Activated CD8-positive, alpha-beta T cell treated with anti-CD3 and anti-CD28 coated beads for 36 hours (primary cell): ENCODE data around the gene CCDC142. TPM values are rescaled to one million over a fixed set of nuclear protein-coding genes. Genes with fewer than 3 reads are reported as not detected.
A peak's percentile ranks its signal among the peaks of the same experiment; 100 is the strongest.

Experiments used
- ATAC-seq: fragments of 200-7000 bp; cut with Tn5 transposase; one replicate; pipeline ENCODE4 v1.10.0; 2021; ENCODE audit warnings: mild to moderate bottlenecking, moderate library complexity
- CTCF ChIA-PET: fragments of 350-600 bp; sonication (Branson Sonifier 250); formaldehyde crosslinking; loops from one replicate; lab custom pipeline; 2021; ENCODE audit warnings: antibody characterized with exemption; lab: Charles Lee
- POLR2A ChIA-PET: fragments of 350-600 bp; sonication (Branson Sonifier 250); formaldehyde crosslinking; loops from one replicate; lab custom pipeline; 2021; ENCODE audit warnings: antibody characterized with exemption; lab: Charles Lee
- DNase-seq: peaks from one replicate; pipeline ENCODE4 v3.0.0-alpha.2; 2020
- H3K27ac Mint-ChIP-seq: one replicate; pipeline ENCODE4 v1.8.0; 2021; ENCODE audit warnings: mild to moderate bottlenecking, mixed read lengths
- H3K27me3 Mint-ChIP-seq: one replicate; pipeline ENCODE4 v1.8.0; 2021; ENCODE audit warnings: mixed read lengths
- H3K36me3 Mint-ChIP-seq: one replicate; pipeline ENCODE4 v1.8.0; 2021; ENCODE audit warnings: low read depth, mixed read lengths
- H3K4me1 Mint-ChIP-seq: one replicate; pipeline ENCODE4 v1.8.0; 2021; ENCODE audit warnings: low read depth, mixed read lengths
- H3K4me3 Mint-ChIP-seq: one replicate; pipeline ENCODE4 v1.8.0; 2021; ENCODE audit warnings: mild to moderate bottlenecking, moderate library complexity, mixed read lengths
- H3K9me3 Mint-ChIP-seq: one replicate; pipeline ENCODE4 v1.8.0; 2021; ENCODE audit warnings: mixed read lengths
- intact Hi-C: fragments of 100-400 bp; cut with micrococcal nuclease; formaldehyde crosslinking; loops from one replicate; pipeline ENCODE4 v1.10.0; 2022
- total RNA-seq, 2 experiments: library from RNA; stranded (reverse); gene quantifications; one replicate each; pipeline ENCODE4 v1.2.3, GENCODE V29; 2021
- TF ChIP-seq, protein P1 (sequence below): fragments of 200-600 bp; IDR thresholded peaks from one replicate; pipeline ENCODE4 v1.8.0; 2022; ENCODE audit warnings: antibody characterized with exemption, mild to moderate bottlenecking

Gene CCDC142
- total RNA-seq, 2 experiments from 2014 or later: 7.2 to 10.3 TPM

DNA sequence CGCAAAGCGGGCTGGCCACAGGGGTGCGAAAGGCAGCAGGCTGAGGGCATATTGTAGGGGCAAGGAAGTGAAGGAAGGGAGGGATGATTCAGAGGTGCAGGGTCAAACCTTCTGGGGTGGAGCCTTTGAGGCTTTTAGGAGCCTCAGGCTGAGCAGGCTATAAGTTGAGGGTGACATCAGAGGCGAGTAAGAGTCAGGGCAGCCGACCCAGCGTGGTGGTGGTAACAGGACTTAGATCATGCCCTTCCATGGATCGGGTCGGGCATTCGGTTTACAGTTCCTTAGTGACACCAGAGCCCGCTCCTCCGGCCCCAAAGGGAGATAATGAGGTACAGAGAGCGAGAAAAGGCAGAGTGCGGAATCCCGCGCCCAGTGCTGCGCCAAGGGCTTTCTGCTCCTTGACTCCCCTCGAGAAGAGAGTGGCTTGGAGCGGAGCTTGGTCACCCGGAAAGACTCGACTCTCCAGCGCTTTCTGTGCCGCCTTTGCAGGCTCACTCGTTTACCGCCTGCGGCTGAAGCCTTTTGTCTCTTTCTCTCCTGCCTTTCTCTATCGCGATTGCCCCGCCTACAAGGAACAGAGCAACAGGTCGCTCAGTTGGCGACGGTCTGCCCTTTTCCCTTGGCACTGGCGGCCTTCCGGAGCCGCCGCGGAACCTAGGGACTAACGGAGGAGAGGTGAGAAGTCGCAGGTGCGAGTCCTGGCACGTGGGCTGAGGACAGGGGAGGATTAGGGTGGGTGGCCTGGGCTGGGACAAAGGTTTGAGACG, 15.9 kb upstream of the CCDC142 start:
- Mint-ChIP-seq H3K27me3 (peaks cover 46% of the 10 kb centered on the region), H3K9me3 (no peaks in the 10 kb centered on the region), H3K4me1 (peaks cover 28% of the 10 kb centered on the region), H3K4me3 (peak overlapping the region; percentile 78), H3K36me3 (peaks cover 6% of the 10 kb centered on the region), H3K27ac (peak overlapping the region; percentile 63)
- intact Hi-C loops: no loop called here
- DNase-seq (peak; percentile 59), ATAC-seq (peak; percentile 67)
- ChIA-PET CTCF (interaction anchor here (1.0 to 3.0 kb wide), 4 partner anchors 10 to 33 kb away, joined by 3 to 17 read pairs (median 6); partner anchors contain the start of genes CCDC142 and TTC31), POLR2A (interaction anchor here (0.9 to 5.2 kb wide), 9 partner anchors 11 to 87 kb away, joined by 3 to 23 read pairs (median 4); partner anchors contain the start of genes CCDC142, MRPL53, TTC31 and WBP1)
- TF ChIP-seq, protein P1, sequence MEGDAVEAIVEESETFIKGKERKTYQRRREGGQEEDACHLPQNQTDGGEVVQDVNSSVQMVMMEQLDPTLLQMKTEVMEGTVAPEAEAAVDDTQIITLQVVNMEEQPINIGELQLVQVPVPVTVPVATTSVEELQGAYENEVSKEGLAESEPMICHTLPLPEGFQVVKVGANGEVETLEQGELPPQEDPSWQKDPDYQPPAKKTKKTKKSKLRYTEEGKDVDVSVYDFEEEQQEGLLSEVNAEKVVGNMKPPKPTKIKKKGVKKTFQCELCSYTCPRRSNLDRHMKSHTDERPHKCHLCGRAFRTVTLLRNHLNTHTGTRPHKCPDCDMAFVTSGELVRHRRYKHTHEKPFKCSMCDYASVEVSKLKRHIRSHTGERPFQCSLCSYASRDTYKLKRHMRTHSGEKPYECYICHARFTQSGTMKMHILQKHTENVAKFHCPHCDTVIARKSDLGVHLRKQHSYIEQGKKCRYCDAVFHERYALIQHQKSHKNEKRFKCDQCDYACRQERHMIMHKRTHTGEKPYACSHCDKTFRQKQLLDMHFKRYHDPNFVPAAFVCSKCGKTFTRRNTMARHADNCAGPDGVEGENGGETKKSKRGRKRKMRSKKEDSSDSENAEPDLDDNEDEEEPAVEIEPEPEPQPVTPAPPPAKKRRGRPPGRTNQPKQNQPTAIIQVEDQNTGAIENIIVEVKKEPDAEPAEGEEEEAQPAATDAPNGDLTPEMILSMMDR: no peak

GRCh38 chr2:74497777-74498499, 15.1 kb upstream of the CCDC142 start:
- TF ChIP-seq, protein P1: no peak
- peak; percentile 25 for ATAC-seq
- Mint-ChIP-seq H3K27me3 (peaks cover 43% of the 10 kb centered on the region), H3K4me3 (peak overlapping the region; percentile 78), H3K27ac (peak overlapping the region; percentile 63), H3K9me3 (no peaks in the 10 kb centered on the region), H3K4me1 (peaks cover 21% of the 10 kb centered on the region), H3K36me3 (peaks cover 6% of the 10 kb centered on the region)
- intact Hi-C loops: no loop called here
- ChIA-PET CTCF (interaction anchor here (1.5 to 3.0 kb wide), 3 partner anchors 11 to 89 kb away, joined by 3 to 17 read pairs (median 5); partner anchors contain the start of genes CCDC142 and TTC31), POLR2A (interaction anchor here (0.9 to 5.2 kb wide), 6 partner anchors 12 to 79 kb away, joined by 3 to 23 read pairs (median 4); partner anchors contain the start of genes CCDC142, MRPL53, TTC31 and WBP1)
- DNase-seq: peak; percentile 39

DNA sequence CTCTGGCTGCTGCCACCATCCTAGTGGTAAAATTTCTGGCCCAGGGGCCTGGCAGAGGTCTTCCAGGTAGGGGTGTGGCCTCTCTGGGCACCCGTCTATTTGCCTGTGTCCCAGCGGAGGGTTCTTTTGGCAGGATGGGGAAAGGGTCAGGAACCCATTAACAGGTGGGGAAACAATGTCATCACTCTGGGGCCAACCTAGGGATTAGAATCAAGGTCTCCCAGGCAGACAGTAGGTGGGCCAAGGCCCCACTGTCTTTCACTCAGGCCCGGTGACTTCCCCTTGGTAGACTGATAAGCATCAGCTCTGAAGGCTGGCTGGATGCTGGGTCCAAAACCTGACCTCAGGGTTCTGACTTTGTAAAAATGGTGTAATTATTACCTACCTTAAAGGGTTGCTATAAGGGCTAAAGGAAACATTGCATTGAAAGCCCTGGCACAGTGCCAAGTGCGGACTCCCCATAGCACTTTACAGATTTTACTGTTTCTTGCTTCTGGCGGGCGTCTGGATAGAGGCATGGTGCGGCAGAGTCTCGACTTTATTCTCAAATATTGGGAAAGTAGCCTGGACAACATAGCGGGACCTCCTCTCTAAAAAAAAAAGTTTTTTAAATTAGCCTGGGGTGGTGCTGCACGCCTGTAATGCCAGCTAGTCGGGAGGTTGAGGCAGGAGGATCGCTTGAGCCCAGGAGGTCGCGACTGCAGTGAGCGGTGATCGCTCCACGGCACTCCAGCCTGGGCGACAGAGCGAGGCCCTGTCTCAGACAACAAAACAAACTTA, 14.4 kb upstream of the CCDC142 start:
- ChIA-PET POLR2A (interaction anchor here (0.8 to 5.2 kb wide), 6 partner anchors 9 to 80 kb away, joined by 3 to 23 read pairs (median 4); partner anchors contain the start of genes CCDC142, MRPL53, TTC31 and WBP1), CTCF (interaction anchor here (1.3 to 3.0 kb wide), 3 partner anchors 10 to 90 kb away, joined by 3 to 17 read pairs (median 4); partner anchors contain the start of genes CCDC142, PCGF1 and TTC31)
- Mint-ChIP-seq H3K27ac (no peak overlapping the region), H3K36me3 (peaks cover 6% of the 10 kb centered on the region), H3K9me3 (no peaks in the 10 kb centered on the region), H3K4me1 (peaks cover 13% of the 10 kb centered on the region), H3K4me3 (peak overlapping the region; percentile 78), H3K27me3 (peaks cover 35% of the 10 kb centered on the region)
- DNase-seq (no peak), ATAC-seq (no peak)
- intact Hi-C loops: no loop called here
- TF ChIP-seq, protein P1: no peak

DNA sequence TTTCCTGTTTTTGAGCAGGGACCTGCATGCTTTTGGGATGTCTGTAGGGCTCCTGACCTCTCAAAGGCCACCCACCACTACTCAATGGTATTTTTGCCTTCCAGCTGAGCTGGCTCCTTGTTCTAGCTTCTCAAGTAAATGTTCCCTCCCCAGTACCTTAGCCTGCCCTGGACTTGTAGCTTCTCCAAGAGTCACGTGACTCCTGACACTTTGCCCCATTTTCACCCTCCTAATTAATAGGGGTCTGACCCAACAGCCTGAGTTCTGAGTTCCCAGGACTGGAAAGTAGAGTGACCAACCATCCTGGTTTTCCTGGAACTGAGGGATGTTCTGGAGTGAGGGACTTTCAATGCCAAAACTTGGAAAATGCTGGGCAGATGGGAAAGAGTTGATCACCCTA, 12.6 kb upstream of the CCDC142 start:
- no peak overlapping the region for H3K4me3 Mint-ChIP-seq
- no peak for DNase-seq
- peaks cover 8% of the 10 kb centered on the region for H3K36me3 Mint-ChIP-seq
- no peaks in the 10 kb centered on the region for H3K9me3 Mint-ChIP-seq
- ChIA-PET POLR2A (interaction anchor here (0.6 to 1.4 kb wide), 7 partner anchors 9 to 144 kb away, joined by 3 to 4 read pairs (median 4); partner anchors contain the start of gene PCGF1), CTCF (interaction anchor here (5.7 kb wide), 1 partner anchor 12 kb away, joined by 32 read pairs; the partner anchor contains the start of genes CCDC142 and TTC31)
- H3K27ac Mint-ChIP-seq: no peak overlapping the region
- intact Hi-C loops: no loop called here
- H3K4me1 Mint-ChIP-seq: peaks cover 11% of the 10 kb centered on the region
- peaks cover 19% of the 10 kb centered on the region for H3K27me3 Mint-ChIP-seq
- TF ChIP-seq, protein P1: no peak
- no peak for ATAC-seq
